ENCODE results near the gene CXCR6.

The CXCR6 gene

GRCh38 chr3:45985532-45986302, 42.5 kb downstream of the CXCR6 start:
- peak overlapping the region; percentile 57 for H3K27ac ChIP-seq (ENCODE audit: low read length)
- H3K4me2 ChIP-seq (ENCODE audit: insufficient read depth, low read length): no peak overlapping the region
- H3K36me3 ChIP-seq (ENCODE audit: insufficient read depth, low read length): peaks cover 73% of the 10 kb centered on the region
- peaks cover 71% of the 10 kb centered on the region for H3K4me1 ChIP-seq (ENCODE audit: insufficient read depth, low read length)
- H4K20me1 ChIP-seq (ENCODE audit: insufficient read depth, low read length): peaks cover 32% of the 10 kb centered on the region; the same call in 1 of the 2 replicates
- DNase-seq (no peak), ATAC-seq (ENCODE audit: insufficient read depth, low read depth) (no peak)
- H2AFZ ChIP-seq (ENCODE audit: low read depth, low read length): no peak overlapping the region
- peaks cover 97% of the 10 kb centered on the region for H3K79me2 ChIP-seq (ENCODE audit: insufficient read depth, low read length)
- H3K9ac ChIP-seq (ENCODE audit: low read depth, low read length): 0 out of 2 replicates have a peak overlapping the region, but pooled peaks have one; percentile 2
- TF ChIP-seq EZH2 (IDR thresholded peaks at IDR 0.05; ENCODE audit: borderline replicate concordance, low read depth, low read length, severe bottlenecking): no peak
- TF ChIP-seq CTCF (IDR thresholded peaks at IDR 0.05; ENCODE audit: borderline replicate concordance, extremely low read depth, low read length, poor library complexity, severe bottlenecking): no peak
- no peaks in the 10 kb centered on the region for H3K27me3 ChIP-seq (ENCODE audit: insufficient read depth, low read length, poor library complexity)
- H3K4me3 ChIP-seq (ENCODE audit: low read depth in 1 of 2, low read length in 2 of 2): no peak overlapping the region
- H3K9me3 ChIP-seq (ENCODE audit: insufficient read depth, low read length, severe bottlenecking): no peaks in the 10 kb centered on the region

- peaks cover 69% of the 10 kb centered on the region for H3K36me3 ChIP-seq (ENCODE audit: insufficient read depth, low read length)
- ATAC-seq (ENCODE audit: insufficient read depth, low read depth) (no peak), DNase-seq (no peak)
- 0 out of 2 replicates have a peak overlapping the region, but pooled peaks have one; percentile 2 for H3K9ac ChIP-seq (ENCODE audit: low read depth, low read length)
- no peak overlapping the region for H3K4me2 ChIP-seq (ENCODE audit: insufficient read depth, low read length)
- H3K4me3 ChIP-seq (ENCODE audit: low read depth in 1 of 2, low read length in 2 of 2): no peak overlapping the region
- no peak overlapping the region for H2AFZ ChIP-seq (ENCODE audit: low read depth, low read length)
- no peaks in the 10 kb centered on the region for H3K27me3 ChIP-seq (ENCODE audit: insufficient read depth, low read length, poor library complexity)
- no peak for TF ChIP-seq EZH2 (IDR thresholded peaks at IDR 0.05; ENCODE audit: borderline replicate concordance, low read depth, low read length, severe bottlenecking)
- TF ChIP-seq CTCF (IDR thresholded peaks at IDR 0.05; ENCODE audit: borderline replicate concordance, extremely low read depth, low read length, poor library complexity, severe bottlenecking): no peak
- H4K20me1 ChIP-seq (ENCODE audit: insufficient read depth, low read length): peaks cover 35% of the 10 kb centered on the region; the same call in 1 of the 2 replicates
- peaks cover 68% of the 10 kb centered on the region for H3K4me1 ChIP-seq (ENCODE audit: insufficient read depth, low read length)
- peak overlapping the region; percentile 57 for H3K27ac ChIP-seq (ENCODE audit: low read length)
- H3K9me3 ChIP-seq (ENCODE audit: insufficient read depth, low read length, severe bottlenecking): no peaks in the 10 kb centered on the region
- H3K79me2 ChIP-seq (ENCODE audit: insufficient read depth, low read length): peaks cover 97% of the 10 kb centered on the region
Measured at GRCh38 chr3:45986303-45986982, 43.2 kb downstream of the CXCR6 start.

GRCh38 chr3:45987368-45988291, 44.4 kb downstream of the CXCR6 start:
- no peak for DNase-seq
- Histone ChIP-seq H3K4me2 (ENCODE audit: insufficient read depth, low read length) (no peak overlapping the region), H3K4me3 (ENCODE audit: low read depth in 1 of 2, low read length in 2 of 2) (no peak overlapping the region), H3K27me3 (ENCODE audit: insufficient read depth, low read length, poor library complexity) (no peaks in the 10 kb centered on the region), H2AFZ (ENCODE audit: low read depth, low read length) (no peak overlapping the region), H3K9ac (ENCODE audit: low read depth, low read length) (no peak overlapping the region), H3K27ac (ENCODE audit: low read length) (peak overlapping the region; percentile 47), H3K79me2 (ENCODE audit: insufficient read depth, low read length) (peaks cover 99% of the 10 kb centered on the region), H3K4me1 (ENCODE audit: insufficient read depth, low read length) (peaks cover 68% of the 10 kb centered on the region), H3K36me3 (ENCODE audit: insufficient read depth, low read length) (peaks cover 67% of the 10 kb centered on the region), H4K20me1 (ENCODE audit: insufficient read depth, low read length) (peaks cover 35% of the 10 kb centered on the region; the same call in 1 of the 2 replicates), H3K9me3 (ENCODE audit: insufficient read depth, low read length, severe bottlenecking) (no peaks in the 10 kb centered on the region)
- ATAC-seq (ENCODE audit: insufficient read depth, low read depth): no peak
- TF ChIP-seq CTCF (IDR thresholded peaks at IDR 0.05; ENCODE audit: borderline replicate concordance, extremely low read depth, low read length, poor library complexity, severe bottlenecking) (no peak), EZH2 (IDR thresholded peaks at IDR 0.05; ENCODE audit: borderline replicate concordance, low read depth, low read length, severe bottlenecking) (no peak)

Measured in DND-41 (cell line).